MCF 10A (cell line): ENCODE results near the gene ABHD12. TPM values are rescaled to one million over a fixed set of nuclear protein-coding genes. Genes with fewer than 3 reads are reported as not detected.

Source experiments
- BruUV-seq: library from RNA; stranded (reverse); fragments of 400-500 nt; replicated peaks from 2 replicates; lab custom pipeline; 2021; lab: Mats Ljungman, UMichigan
- CTCF ChIA-PET: fragments of 300-600 bp; sonication (Branson Sonifier 250); formaldehyde crosslinking; extraction: SDS; loops from one replicate; lab custom pipeline; 2021; ENCODE audit warnings: antibody characterized with exemption, inconsistent platforms; lab: Yijun Ruan, JAX
- POLR2A ChIA-PET: fragments of 300-600, 350-650 bp; sonication (Branson Sonifier 250); formaldehyde crosslinking; extraction: SDS; loops from one replicate; lab custom pipeline; 2020; ENCODE audit warnings: antibody characterized with exemption, inconsistent platforms; lab: Yijun Ruan, JAX
- DNase-seq: peaks from one replicate; pipeline ENCODE4 v3.0.0-alpha.2; 2018; ENCODE audit not compliant: unreplicated experiment
- H3K27ac Mint-ChIP-seq: one replicate; pipeline ENCODE4 v1.8.0; 2022; ENCODE audit warnings: mild to moderate bottlenecking, low read depth, mixed read lengths; ENCODE audit not compliant: unreplicated experiment
- H3K27me3 Mint-ChIP-seq: one replicate; pipeline ENCODE4 v1.8.0; 2022; ENCODE audit warnings: mixed read lengths; ENCODE audit not compliant: insufficient read depth, unreplicated experiment
- H3K36me3 Mint-ChIP-seq: one replicate; pipeline ENCODE4 v1.8.0; 2022; ENCODE audit warnings: mild to moderate bottlenecking, moderate library complexity, mixed read lengths; ENCODE audit not compliant: insufficient read depth, unreplicated experiment
- H3K4me1 Mint-ChIP-seq: one replicate; pipeline ENCODE4 v1.8.0; 2022; ENCODE audit warnings: mixed read lengths; ENCODE audit not compliant: insufficient read depth, unreplicated experiment
- H3K4me3 Mint-ChIP-seq: one replicate; pipeline ENCODE4 v1.8.0; 2022; ENCODE audit warnings: mild to moderate bottlenecking, moderate library complexity, mixed read lengths; ENCODE audit not compliant: unreplicated experiment
- H3K9me3 Mint-ChIP-seq: one replicate; pipeline ENCODE4 v1.8.0; 2022; ENCODE audit warnings: mixed read lengths; ENCODE audit not compliant: unreplicated experiment
- CTCF ChIP-seq: fragments of 200-600 bp; IDR thresholded peaks from one replicate; pipeline ENCODE4 v1.8.0; 2022; ENCODE audit warnings: antibody characterized with exemption, mild to moderate bottlenecking; ENCODE audit not compliant: unreplicated experiment
- intact Hi-C: fragments of 100-400 bp; cut with micrococcal nuclease; formaldehyde crosslinking; loops from 2 replicates; pipeline ENCODE4 v1.14.1; 2022
- total RNA-seq: library from RNA; stranded (reverse); gene quantifications from 2 replicates; pipeline ENCODE4 v1.2.3, GENCODE V29; 2022

The ABHD12 gene
- total RNA-seq, 1 experiment from 2014 or later, result 18.6 TPM

GRCh38 chr20:25399037-25399430, 8.4 kb upstream of the ABHD12 start:
- intact Hi-C loops, result loop anchor here (1.0 to 5.0 kb wide), 6 partner anchors 62 to 405 kb away; no protein-coding TSS in a partner anchor
- peak; percentile 62 for TF ChIP-seq CTCF
- H3K36me3 Mint-ChIP-seq, result peaks cover 8% of the 10 kb centered on the region
- no peaks in the 10 kb centered on the region for H3K4me1 Mint-ChIP-seq
- DNase-seq, result peak; percentile 76
- peaks cover 14% of the 10 kb centered on the region for H3K9me3 Mint-ChIP-seq
- H3K27ac Mint-ChIP-seq, result no peak overlapping the region
- ChIA-PET CTCF (interaction anchor here (0.6 to 6.3 kb wide), 56 partner anchors 9 to 412 kb away, joined by 3 to 104 read pairs (median 4); partner anchors contain the start of gene GINS1), POLR2A (interaction anchor here (0.6 to 2.7 kb wide), 21 partner anchors 8 to 407 kb away, joined by 3 to 34 read pairs (median 4); partner anchors contain the start of genes APMAP, GINS1 and PYGB)
- H3K27me3 Mint-ChIP-seq, result no peaks in the 10 kb centered on the region
- H3K4me3 Mint-ChIP-seq, result no peak overlapping the region
- BruUV-seq, result no TSS peak

- intact Hi-C loops, result loop anchor here (1.0 to 5.0 kb wide), 6 partner anchors 62 to 404 kb away; no protein-coding TSS in a partner anchor
Measured at GRCh38 chr20:25398376-25399036, 7.9 kb upstream of the ABHD12 start.

GRCh38 chr20:25397821-25398220, 7.2 kb upstream of the ABHD12 start:
- no peak for DNase-seq
- POLR2A ChIA-PET, result interaction anchor here (0.8 to 2.7 kb wide), 9 partner anchors 10 to 404 kb away, joined by 3 to 34 read pairs (median 6); partner anchors contain the start of genes APMAP, GINS1 and PYGB
- H3K4me3 Mint-ChIP-seq, result no peak overlapping the region
- H3K36me3 Mint-ChIP-seq, result no peaks in the 10 kb centered on the region
- intact Hi-C loops, result loop anchor here (2.0 to 5.0 kb wide), 3 partner anchors 61 to 331 kb away; no protein-coding TSS in a partner anchor
- no peaks in the 10 kb centered on the region for H3K27me3 Mint-ChIP-seq
- H3K27ac Mint-ChIP-seq, result no peak overlapping the region
- CTCF ChIA-PET, result interaction anchor here (0.6 to 6.3 kb wide), 28 partner anchors 8 to 401 kb away, joined by 3 to 104 read pairs (median 7); partner anchors contain the start of gene GINS1
- TF ChIP-seq CTCF, result no peak
- BruUV-seq, result no TSS peak
- H3K9me3 Mint-ChIP-seq, result peaks cover 7% of the 10 kb centered on the region
- H3K4me1 Mint-ChIP-seq, result no peaks in the 10 kb centered on the region

More at GRCh38 chr20:25398376-25399036, 7.9 kb upstream of the ABHD12 start:
- no TSS peak for BruUV-seq
- ChIA-PET CTCF (interaction anchor here (0.6 to 6.3 kb wide), 48 partner anchors 7 to 412 kb away, joined by 3 to 104 read pairs (median 5); partner anchors contain the start of gene GINS1), POLR2A (interaction anchor here (0.6 to 2.7 kb wide), 18 partner anchors 8 to 407 kb away, joined by 3 to 34 read pairs (median 4); partner anchors contain the start of genes APMAP, GINS1 and PYGB)
- Mint-ChIP-seq H3K9me3 (peaks cover 14% of the 10 kb centered on the region), H3K4me3 (no peak overlapping the region), H3K36me3 (peaks cover 6% of the 10 kb centered on the region), H3K27ac (no peak overlapping the region), H3K4me1 (no peaks in the 10 kb centered on the region), H3K27me3 (no peaks in the 10 kb centered on the region)
- no peak for TF ChIP-seq CTCF
- no peak for DNase-seq

GRCh38 chr20:25397096-25397495, 6.5 kb upstream of the ABHD12 start:
- H3K27ac Mint-ChIP-seq, result no peak overlapping the region
- no peak overlapping the region for H3K4me3 Mint-ChIP-seq
- intact Hi-C loops, result loop anchor here (5.0 kb wide), 2 partner anchors 145 to 330 kb away; no protein-coding TSS in a partner anchor
- ChIA-PET POLR2A (interaction anchor here (0.8 to 2.4 kb wide), 4 partner anchors 10 to 218 kb away, joined by 3 to 11 read pairs (median 5); partner anchors contain the start of gene GINS1), CTCF (interaction anchor here (0.7 to 6.3 kb wide), 16 partner anchors 9 to 400 kb away, joined by 3 to 104 read pairs (median 8); partner anchors contain the start of genes GINS1 and PYGB)
- H3K4me1 Mint-ChIP-seq, result no peaks in the 10 kb centered on the region
- BruUV-seq, result no TSS peak
- no peaks in the 10 kb centered on the region for H3K27me3 Mint-ChIP-seq
- no peak for TF ChIP-seq CTCF
- H3K9me3 Mint-ChIP-seq, result no peaks in the 10 kb centered on the region
- H3K36me3 Mint-ChIP-seq, result no peaks in the 10 kb centered on the region
- DNase-seq, result no peak
